Neural progenitor cell (in vitro differentiated cells): Measurements from ENCODE around the gene HNF4A. TPM values are rescaled to one million over a fixed set of nuclear protein-coding genes. Genes with fewer than 3 reads are reported as not detected.

ENCODE experiments used
- DNase-seq: peaks from one replicate; pipeline ENCODE4 v3.0.0-alpha.2; 2016; ENCODE audit warnings: low spot score
- H2AFZ ChIP-seq: fragments of 200-600 bp; sonication (generic); replicated peaks from 2 replicates; pipeline ENCODE4 v1.6.1; 2016; ENCODE audit warnings: antibody characterized with exemption
- H3F3A ChIP-seq: fragments of 200-600 bp; sonication (generic); 2 replicates; pipeline ENCODE4 v1.6.1; 2016; ENCODE audit warnings: antibody characterized with exemption, low read depth
- H3K27ac ChIP-seq: fragments of 200-600 bp; sonication (generic); 2 replicates; pipeline ENCODE4 v1.5.1; 2016; ENCODE audit warnings: mild to moderate bottlenecking
- H3K27me3 ChIP-seq: fragments of 200-600 bp; sonication (generic); 2 replicates; pipeline ENCODE4 v1.6.1; 2016; ENCODE audit warnings: mild to moderate bottlenecking, moderate library complexity
- H3K36me3 ChIP-seq: fragments of 200-600 bp; sonication (generic); 2 replicates; pipeline ENCODE4 v1.5.1; 2016
- H3K4me1 ChIP-seq: fragments of 200-600 bp; sonication (generic); 2 replicates; pipeline ENCODE4 v1.6.1; 2016; ENCODE audit warnings: mixed run types
- H3K4me2 ChIP-seq: fragments of 200-600 bp; sonication (generic); 2 replicates; pipeline ENCODE4 v1.6.1; 2016
- H3K4me3 ChIP-seq: fragments of 200-600 bp; sonication (generic); 2 replicates; pipeline ENCODE4 v1.5.1; 2016
- H3K79me2 ChIP-seq: fragments of 200-600 bp; sonication (generic); 2 replicates; pipeline ENCODE4 v1.6.1; 2016; ENCODE audit warnings: low read depth
- H3K9ac ChIP-seq: fragments of 200-600 bp; sonication (generic); 2 replicates; pipeline ENCODE4 v1.6.1; 2016
- H3K9me3 ChIP-seq: fragments of 200-600 bp; sonication (generic); 2 replicates; pipeline ENCODE4 v1.5.1; 2016; ENCODE audit warnings: low read depth
- H4K20me1 ChIP-seq: fragments of 200-600 bp; sonication (generic); 2 replicates; pipeline ENCODE4 v1.6.1; 2016; ENCODE audit warnings: low read depth
- H3K27ac Mint-ChIP-seq: 3 replicates; pipeline ENCODE4 v1.8.0; 2021; ENCODE audit warnings: mixed read lengths
- H3K27me3 Mint-ChIP-seq: 2 replicates; pipeline ENCODE4 v1.8.0; 2022; ENCODE audit warnings: low read depth, mild to moderate bottlenecking, inconsistent platforms, moderate library complexity, mixed read lengths; ENCODE audit not compliant: insufficient read depth
- H3K36me3 Mint-ChIP-seq: 3 replicates; pipeline ENCODE4 v1.8.0; 2021; ENCODE audit warnings: mixed read lengths
- H3K4me1 Mint-ChIP-seq: 3 replicates; pipeline ENCODE4 v1.8.0; 2021; ENCODE audit warnings: mixed read lengths
- H3K4me3 Mint-ChIP-seq: 3 replicates; pipeline ENCODE4 v1.8.0; 2021; ENCODE audit warnings: mild to moderate bottlenecking, moderate library complexity, mixed read lengths
- H3K9me3 Mint-ChIP-seq: 3 replicates; pipeline ENCODE4 v1.8.0; 2020; ENCODE audit warnings: mixed read lengths
- CTCF ChIP-seq: fragments of 200-600 bp; sonication (generic); IDR thresholded peaks from 2 replicates; pipeline ENCODE4 v1.5.1; 2017; ENCODE audit warnings: antibody characterized with exemption, mild to moderate bottlenecking
- EZH2 ChIP-seq: fragments of 200-600 bp; sonication (generic); IDR thresholded peaks from 2 replicates; pipeline ENCODE4 v1.6.1; 2017; ENCODE audit warnings: antibody characterized with exemption, mild to moderate bottlenecking, moderate library complexity
- EZH2phosphoT487 ChIP-seq: fragments of 200-600 bp; sonication (generic); IDR thresholded peaks from 2 replicates; pipeline ENCODE4 v1.6.1; 2017; ENCODE audit warnings: antibody characterized with exemption
- total RNA-seq: library from RNA; depleted of rRNA; stranded (reverse); fragments of >200 nt; gene quantifications from 2 replicates; pipeline ENCODE4 v1.2.3, GENCODE V29; 2015; ENCODE audit warnings: low replicate concordance

HNF4A gene
- total RNA-seq, 1 donor from 2014 or later, result 1.6 TPM

- Mint-ChIP-seq H3K9me3 (no peaks in the 10 kb centered on the region), H3K4me3 (peak overlapping the region; percentile 91), H3K36me3 (peaks cover 1% of the 10 kb centered on the region), H3K4me1 (peaks cover 13% of the 10 kb centered on the region), H3K27ac (peak overlapping the region; percentile 40), H3K27me3 (peaks cover 6% of the 10 kb centered on the region)
- no peaks in the 10 kb centered on the region for H3K4me1 ChIP-seq
- TF ChIP-seq CTCF (no peak), EZH2phosphoT487 (no peak), EZH2 (no peak)
- H3F3A ChIP-seq, result no peaks in the 10 kb centered on the region
- H3K27ac ChIP-seq, result no peak overlapping the region
- no peaks in the 10 kb centered on the region for H4K20me1 ChIP-seq
- H3K27me3 ChIP-seq, result no peaks in the 10 kb centered on the region
- peak overlapping the region; percentile 93 for H2AFZ ChIP-seq
- peaks cover 14% of the 10 kb centered on the region for H3K79me2 ChIP-seq
- H3K36me3 ChIP-seq, result no peaks in the 10 kb centered on the region
- no peak overlapping the region for H3K9ac ChIP-seq
- no peak for DNase-seq
- H3K4me3 ChIP-seq, result peak overlapping the region; percentile 76
- peak overlapping the region; percentile 86 for H3K4me2 ChIP-seq
- no peaks in the 10 kb centered on the region for H3K9me3 ChIP-seq
Measured at GRCh38 chr20:44475372-44475693, 119.8 kb downstream of the HNF4A start.

- Histone ChIP-seq H3K9ac (peak within 1 kb of the TSS; percentile 44), H3K4me1 (no peaks in the 10 kb centered on the region), H4K20me1 (no peaks in the 10 kb centered on the region), H3K36me3 (no peaks in the 10 kb centered on the region), H3K4me2 (peak within 1 kb of the TSS; percentile 86), H3K27ac (no peak within 1 kb of the TSS), H2AFZ (peak within 1 kb of the TSS; percentile 93), H3K4me3 (peak within 1 kb of the TSS; percentile 76), H3K9me3 (no peaks in the 10 kb centered on the region), H3K79me2 (peaks cover 14% of the 10 kb centered on the region), H3F3A (no peaks in the 10 kb centered on the region), H3K27me3 (no peaks in the 10 kb centered on the region)
- H3K36me3 Mint-ChIP-seq, result peaks cover 2% of the 10 kb centered on the region
- peaks cover 13% of the 10 kb centered on the region for H3K4me1 Mint-ChIP-seq
- peaks cover 6% of the 10 kb centered on the region for H3K27me3 Mint-ChIP-seq
- TF ChIP-seq CTCF (no peak), EZH2 (no peak), EZH2phosphoT487 (no peak)
- H3K27ac Mint-ChIP-seq, result peak within 1 kb of the TSS; percentile 81
- peak within 1 kb of the TSS; percentile 91 for H3K4me3 Mint-ChIP-seq
- DNase-seq, result peak; percentile 96
- no peaks in the 10 kb centered on the region for H3K9me3 Mint-ChIP-seq
Measured at GRCh38 chr20:44475694-44476560, 120.4 kb downstream of the HNF4A start, which contains the start of gene TTPAL. TTPAL (plus strand) TSS chr20:44475874; CDS start chr20:44480000, 4,126 bp downstream.

GRCh38 chr20:44477151-44477550, 121.7 kb downstream of the HNF4A start:
- Histone ChIP-seq H3K36me3 (no peaks in the 10 kb centered on the region), H3K4me2 (peak overlapping the region; percentile 86), H3K4me3 (no peak overlapping the region), H3K4me1 (no peaks in the 10 kb centered on the region), H3K9ac (no peak overlapping the region), H3K9me3 (no peaks in the 10 kb centered on the region), H3K79me2 (peaks cover 14% of the 10 kb centered on the region), H4K20me1 (no peaks in the 10 kb centered on the region), H3K27ac (no peak overlapping the region), H2AFZ (no peak overlapping the region), H3F3A (no peaks in the 10 kb centered on the region), H3K27me3 (no peaks in the 10 kb centered on the region)
- Mint-ChIP-seq H3K4me3 (peak overlapping the region; percentile 91), H3K27ac (no peak overlapping the region), H3K4me1 (peaks cover 13% of the 10 kb centered on the region), H3K9me3 (no peaks in the 10 kb centered on the region), H3K36me3 (peaks cover 8% of the 10 kb centered on the region), H3K27me3 (peaks cover 6% of the 10 kb centered on the region)
- DNase-seq, result no peak
- no peak for TF ChIP-seq EZH2phosphoT487
- TF ChIP-seq CTCF, result no peak
- no peak for TF ChIP-seq EZH2
